ENCODE results near the gene GLI2.

The GLI2 gene

DNA sequence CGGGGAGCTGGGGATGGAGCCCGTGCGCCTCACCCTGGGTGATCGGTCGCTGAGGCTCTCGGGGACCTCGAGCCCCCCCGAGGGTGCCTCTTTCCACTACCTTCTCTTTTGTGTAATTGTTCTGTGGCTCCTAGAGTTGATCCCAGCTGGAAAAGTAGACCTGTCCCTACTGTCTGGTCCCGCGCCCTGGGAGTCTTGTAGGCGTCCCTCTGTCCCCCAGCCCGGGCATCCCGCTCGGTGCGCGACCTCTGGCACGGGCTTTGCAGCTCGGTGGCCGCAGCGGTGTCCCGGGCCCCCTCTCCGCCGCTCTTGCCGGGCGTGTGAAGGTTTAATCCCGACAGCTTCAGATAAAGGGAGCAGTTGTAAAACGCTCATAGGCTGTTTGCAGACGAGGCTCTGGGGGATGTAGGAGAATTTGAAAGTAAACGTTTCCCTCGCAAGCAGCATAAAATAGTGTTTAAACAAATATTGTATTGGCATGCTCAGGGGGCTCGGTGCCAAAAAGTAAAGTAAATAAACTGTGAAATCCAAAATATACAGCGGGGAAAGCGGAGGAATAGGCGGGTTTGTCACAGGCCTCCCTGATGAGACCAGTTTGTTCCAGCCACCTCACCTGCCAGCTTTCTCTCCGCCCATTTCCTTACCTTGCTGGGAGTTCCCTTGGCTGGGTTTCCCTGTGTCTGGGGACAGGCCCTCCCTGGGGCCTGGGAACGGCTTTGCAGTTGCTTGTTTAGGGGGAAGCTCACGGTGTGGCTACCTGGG is 1.9 kb downstream of the GLI2 start:
- DNase-seq (ENCODE audit: low read depth): no peak
- peak overlapping the region; percentile 67 for H3K4me3 ChIP-seq (ENCODE audit: low read length)
- TF ChIP-seq CTCF (conservative IDR thresholded peaks at IDR 0.05; ENCODE audit: low read depth, low read length): no peak

DNA sequence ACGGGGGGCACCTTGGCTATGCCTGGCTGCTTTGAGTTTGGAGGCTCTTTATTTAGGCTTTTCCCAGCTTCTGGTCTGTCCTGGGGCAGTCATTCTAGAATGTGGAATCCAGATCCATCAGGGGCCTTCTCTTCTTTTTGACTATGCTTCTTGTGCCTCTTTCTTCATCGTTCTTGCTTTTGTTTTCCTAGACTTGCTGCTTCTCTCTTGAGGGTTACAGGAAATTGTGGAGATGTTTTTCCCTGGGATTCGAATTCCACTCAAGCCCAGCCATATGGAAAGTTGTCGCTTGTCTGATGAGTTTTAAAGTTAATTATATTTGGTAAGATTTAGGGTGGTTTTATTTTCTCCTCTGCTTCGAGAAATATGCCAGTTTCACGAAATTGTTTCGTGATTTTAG is 2.4 kb downstream of the GLI2 start:
- no peak for DNase-seq (ENCODE audit: low read depth)
- no peak for TF ChIP-seq CTCF (conservative IDR thresholded peaks at IDR 0.05; ENCODE audit: low read depth, low read length)
- H3K4me3 ChIP-seq (ENCODE audit: low read length): peak overlapping the region; percentile 67

DNA sequence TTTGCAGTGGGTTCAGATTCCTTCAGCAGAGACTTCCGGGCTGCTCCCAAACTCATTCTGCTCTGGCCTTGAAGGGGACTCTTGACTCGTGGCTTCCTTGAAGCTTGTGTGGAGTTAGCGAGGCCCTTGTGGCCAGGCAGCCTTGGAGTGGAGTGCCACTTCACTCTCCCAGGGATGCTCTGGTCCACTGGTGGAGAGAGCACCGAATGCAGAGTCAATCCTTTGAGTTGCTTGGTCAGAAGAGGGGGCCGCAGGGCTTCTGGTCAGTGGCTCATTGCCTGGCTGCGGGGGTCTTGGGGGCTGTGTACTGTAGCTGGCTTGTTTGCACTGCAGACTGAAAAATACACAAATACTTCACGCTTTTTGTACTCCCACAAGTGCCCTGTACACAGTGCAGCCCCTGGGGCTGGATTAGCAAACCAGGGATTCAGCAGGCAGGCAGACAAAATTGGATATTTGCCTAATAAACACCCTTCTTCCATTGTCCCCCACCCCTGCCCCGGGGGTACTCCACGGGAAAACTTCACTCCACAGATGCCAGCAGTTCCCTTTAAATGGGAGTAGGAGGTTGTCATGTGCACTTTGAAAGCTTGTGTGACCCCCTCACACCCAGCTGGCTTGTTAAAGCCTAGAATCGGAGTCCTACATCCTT is 3.2 kb downstream of the GLI2 start:
- no peak for DNase-seq (ENCODE audit: low read depth)
- no peak overlapping the region for H3K4me3 ChIP-seq (ENCODE audit: low read length)
- no peak for TF ChIP-seq CTCF (conservative IDR thresholded peaks at IDR 0.05; ENCODE audit: low read depth, low read length)

GRCh38 chr2:120739438-120740090 is 3.9 kb downstream of the GLI2 start:
- no peak for DNase-seq (ENCODE audit: low read depth)
- H3K4me3 ChIP-seq (ENCODE audit: low read length): no peak overlapping the region
- TF ChIP-seq CTCF (conservative IDR thresholded peaks at IDR 0.05; ENCODE audit: low read depth, low read length): no peak

GRCh38 chr2:120740375-120740764 is 4.7 kb downstream of the GLI2 start:
- no peak for DNase-seq (ENCODE audit: low read depth)
- no peak overlapping the region for H3K4me3 ChIP-seq (ENCODE audit: low read length)
- no peak for TF ChIP-seq CTCF (conservative IDR thresholded peaks at IDR 0.05; ENCODE audit: low read depth, low read length)

DNA sequence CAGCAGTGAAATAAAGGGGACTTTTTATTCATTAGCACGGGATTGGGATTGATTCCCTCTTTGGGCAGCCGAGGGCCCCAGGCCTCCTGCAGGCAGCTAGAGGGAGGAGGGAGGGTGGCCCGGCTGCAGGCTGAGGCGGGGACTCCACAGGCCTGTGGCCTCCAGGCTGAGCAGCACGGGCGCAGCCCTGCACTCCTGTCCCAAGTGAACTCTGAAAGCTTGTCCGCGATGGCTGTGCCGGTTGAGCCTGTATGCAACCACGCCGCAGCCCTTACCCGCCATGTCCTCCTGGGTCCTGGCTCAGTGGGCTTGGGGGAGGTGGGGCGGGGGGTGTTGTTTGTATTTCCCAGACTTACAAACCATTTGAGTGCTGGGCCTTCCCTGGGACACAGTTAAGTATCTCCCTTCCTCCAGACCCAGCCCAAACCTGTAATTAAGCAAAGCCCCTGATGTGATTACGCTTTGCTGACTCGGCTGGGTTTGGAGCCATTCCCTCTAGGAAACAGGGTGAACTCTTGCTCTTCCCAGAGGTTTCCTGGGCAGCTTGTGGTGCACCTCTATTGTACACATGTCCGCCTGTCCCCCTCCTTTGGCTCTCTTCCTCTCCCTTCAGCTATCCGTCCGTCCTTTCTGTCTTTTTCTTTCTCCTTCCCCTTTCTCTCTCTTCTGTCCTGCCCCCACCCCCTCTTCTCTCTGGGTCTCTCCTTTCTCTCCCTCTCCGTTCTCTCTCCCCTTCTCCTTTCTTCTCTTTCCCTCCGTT is 5.3 kb downstream of the GLI2 start:
- TF ChIP-seq CTCF (conservative IDR thresholded peaks at IDR 0.05; ENCODE audit: low read depth, low read length): no peak
- no peak for DNase-seq (ENCODE audit: low read depth)
- H3K4me3 ChIP-seq (ENCODE audit: low read length): peak overlapping the region; percentile 33

Measured in retinal pigment epithelial cell (primary cell).